H9 (cell line): ENCODE results near the gene GAS6. TPM values are rescaled to one million over a fixed set of nuclear protein-coding genes. Genes with fewer than 3 reads are reported as not detected.

Experiments used
- DNase-seq: peaks from one replicate; pipeline ENCODE4 v3.0.0-alpha.2; 2017
- H2AFZ ChIP-seq: one replicate; pipeline ENCODE4 v1.6.1; 2013; ENCODE audit warnings: mild to moderate bottlenecking, low read length, control low read depth, moderate library complexity
- H2AK5ac ChIP-seq: 2 replicates; pipeline ENCODE4 v1.6.1; 2013; ENCODE audit warnings: low read length, control low read depth, mixed read lengths; ENCODE audit not compliant: insufficient read length
- H2BK120ac ChIP-seq: one replicate; pipeline ENCODE4 v1.6.1; 2013; ENCODE audit warnings: low read depth, mild to moderate bottlenecking, low read length, control low read depth, inconsistent platforms; ENCODE audit not compliant: poor library complexity, severe bottlenecking
- H2BK12ac ChIP-seq: 2 replicates; pipeline ENCODE4 v1.6.1; 2013; ENCODE audit warnings: low read length, control low read depth, mixed read lengths, low read depth; ENCODE audit not compliant: insufficient read length
- H2BK15ac ChIP-seq: 2 replicates; pipeline ENCODE4 v1.6.1; 2013; ENCODE audit warnings: low read depth, low read length, control low read depth
- H2BK20ac ChIP-seq: one replicate; pipeline ENCODE4 v1.6.1; 2013; ENCODE audit warnings: low read depth, mild to moderate bottlenecking, low read length, control low read depth, inconsistent platforms; ENCODE audit not compliant: poor library complexity, severe bottlenecking
- H2BK5ac ChIP-seq: 2 replicates; pipeline ENCODE4 v1.6.1; 2013; ENCODE audit warnings: low read length, control low read depth, mixed read lengths; ENCODE audit not compliant: insufficient read length
- H3K14ac ChIP-seq: 2 replicates; pipeline ENCODE4 v1.6.1; 2013; ENCODE audit warnings: low read length, control low read depth; ENCODE audit not compliant: insufficient read depth
- H3K18ac ChIP-seq: 2 replicates; pipeline ENCODE4 v1.6.1; 2013; ENCODE audit warnings: low read depth, mild to moderate bottlenecking, mixed read lengths, low read length, control low read depth; ENCODE audit not compliant: insufficient read length
- H3K23ac ChIP-seq: 2 replicates; pipeline ENCODE4 v1.6.1; 2013; ENCODE audit warnings: low read length, control low read depth, mixed read lengths, low read depth; ENCODE audit not compliant: insufficient read length
- H3K23me2 ChIP-seq: 2 replicates; pipeline ENCODE4 v1.6.1; 2013; ENCODE audit warnings: low read depth, mild to moderate bottlenecking, mixed read lengths, low read length, control low read depth; ENCODE audit not compliant: insufficient read length, poor library complexity, severe bottlenecking
- H3K27ac ChIP-seq: 2 replicates; pipeline ENCODE4 v1.5.1; 2013; ENCODE audit warnings: low read length, control low read depth, mixed read lengths, low read depth; ENCODE audit not compliant: insufficient read length
- H3K27me3 ChIP-seq: 2 replicates; pipeline ENCODE4 v1.6.1; 2013; ENCODE audit warnings: low read length, control low read depth, inconsistent platforms; ENCODE audit not compliant: insufficient read depth
- H3K4ac ChIP-seq: 2 replicates; pipeline ENCODE4 v1.6.1; 2013; ENCODE audit warnings: low read depth, mild to moderate bottlenecking, control low read depth, inconsistent platforms, low read length, moderate library complexity
- H3K4me1 ChIP-seq: 2 replicates; pipeline ENCODE4 v1.6.1; 2013; ENCODE audit warnings: low read length, control low read depth, inconsistent platforms; ENCODE audit not compliant: insufficient read depth
- H3K4me2 ChIP-seq: 2 replicates; pipeline ENCODE4 v1.6.1; 2013; ENCODE audit warnings: low read length, control low read depth, mixed read lengths; ENCODE audit not compliant: insufficient read length, insufficient read depth
- H3K56ac ChIP-seq: 2 replicates; pipeline ENCODE4 v1.6.1; 2013; ENCODE audit warnings: low read depth, mild to moderate bottlenecking, mixed read lengths, low read length, control low read depth; ENCODE audit not compliant: insufficient read length
- H3K79me1 ChIP-seq: 2 replicates; pipeline ENCODE4 v1.6.1; 2013; ENCODE audit warnings: low read depth, mild to moderate bottlenecking, moderate library complexity, low read length, control low read depth, inconsistent platforms; ENCODE audit not compliant: insufficient read depth, poor library complexity, severe bottlenecking
- H3K79me2 ChIP-seq: 2 replicates; pipeline ENCODE4 v1.6.1; 2013; ENCODE audit warnings: low read length, control low read depth, inconsistent platforms; ENCODE audit not compliant: insufficient read depth
- H3K9ac ChIP-seq: 2 replicates; pipeline ENCODE4 v1.6.1; 2013; ENCODE audit warnings: low read length, control low read depth, mixed read lengths; ENCODE audit not compliant: insufficient read length; ENCODE audit errors: extremely low read depth
- H3K9me3 ChIP-seq: one replicate; pipeline ENCODE4 v1.6.1; 2013; ENCODE audit warnings: low read depth, low read length, inconsistent platforms; ENCODE audit not compliant: control insufficient read depth
- H3T11ph ChIP-seq: one replicate; pipeline ENCODE4 v1.6.1; 2013; ENCODE audit warnings: mild to moderate bottlenecking, low read length, control low read depth, inconsistent platforms
- H4K20me1 ChIP-seq: one replicate; pipeline ENCODE4 v1.6.1; 2013; ENCODE audit not compliant: control insufficient read depth, insufficient read length, insufficient read depth
- H4K5ac ChIP-seq: 2 replicates; pipeline ENCODE4 v1.6.1; 2013; ENCODE audit warnings: low read depth, mild to moderate bottlenecking, mixed read lengths, low read length, control low read depth; ENCODE audit not compliant: insufficient read length
- H4K8ac ChIP-seq: replicated peaks from 2 replicates; pipeline ENCODE4 v1.6.1; 2013; ENCODE audit warnings: low read length, control low read depth, mixed read lengths, low read depth; ENCODE audit not compliant: insufficient read length
- H4K91ac ChIP-seq: 2 replicates; pipeline ENCODE4 v1.6.1; 2013; ENCODE audit warnings: low read depth, mild to moderate bottlenecking, moderate library complexity, mixed read lengths, low read length, control low read depth; ENCODE audit not compliant: insufficient read length
- H3K27ac Mint-ChIP-seq, 3 experiments: 2 replicates in 2 of 3; 3 replicates in 1 of 3; pipeline ENCODE4 v1.8.0; 2020 to 2021; ENCODE audit warnings: mixed read lengths in 3 of 3, mild to moderate bottlenecking in 1 of 3, moderate library complexity in 1 of 3
- H3K27me3 Mint-ChIP-seq: 2 replicates; pipeline ENCODE4 v1.8.0; 2021; ENCODE audit warnings: low read depth, mild to moderate bottlenecking, moderate library complexity, mixed read lengths
- H3K36me3 Mint-ChIP-seq, 3 experiments: 2 replicates in 2 of 3; 3 replicates in 1 of 3; pipeline ENCODE4 v1.8.0; 2020 to 2021; ENCODE audit warnings: low read depth in 3 of 3, mixed read lengths in 3 of 3; ENCODE audit not compliant: insufficient read depth in 1 of 3
- H3K4me1 Mint-ChIP-seq, 2 experiments: 2 replicates each; pipeline ENCODE4 v1.8.0; 2020; ENCODE audit warnings: mixed read lengths in 2 of 2
- H3K4me3 Mint-ChIP-seq, 2 experiments: 2 replicates in 1 of 2; 3 replicates in 1 of 2; pipeline ENCODE4 v1.8.0; 2020 to 2021; ENCODE audit warnings: mild to moderate bottlenecking in 2 of 2, mixed read lengths in 2 of 2, moderate library complexity in 1 of 2
- H3K9me3 Mint-ChIP-seq, 2 experiments: 2 replicates in 1 of 2; 3 replicates in 1 of 2; pipeline ENCODE4 v1.8.0; 2020; ENCODE audit warnings: mild to moderate bottlenecking in 2 of 2, mixed read lengths in 2 of 2, moderate library complexity in 1 of 2
- CTCF ChIP-seq: fragments of 200-600 bp; sonication (generic); conservative IDR thresholded peaks from 3 replicates; pipeline ENCODE4 v1.8.0; 2021; ENCODE audit warnings: antibody characterized with exemption, mild to moderate bottlenecking
- WGBS: extraction: QIAGEN DNeasy Blood & Tissue Kit; methylation state at CpG from one replicate; pipeline ENCODE4 v1.1.7; 2013; ENCODE audit warnings: missing lambda C conversion rate, low lambda C conversion rate, mixed read lengths; ENCODE audit not compliant: insufficient read length; ENCODE audit errors: extremely low coverage; 5-methylcytosine and 5-hydroxymethylcytosine counted together
- total RNA-seq: library from RNA; stranded (reverse); gene quantifications from 2 replicates; pipeline ENCODE4 v1.2.1, GENCODE V29; 2021

Gene GAS6
- total RNA-seq, 1 experiment from 2014 or later = 20.5 TPM

- Histone ChIP-seq H3K4ac (no peak overlapping the region), H3K23me2 (no peaks in the 10 kb centered on the region), H3K4me1 (no peaks in the 10 kb centered on the region; the same call in 1 of the 2 replicates), H4K8ac (no peak overlapping the region), H3K9me3 (no peaks in the 10 kb centered on the region), H2AK5ac (no peak overlapping the region), H3K79me1 (no peaks in the 10 kb centered on the region), H3K18ac (no peak overlapping the region), H3K27me3 (no peaks in the 10 kb centered on the region), H3K79me2 (no peaks in the 10 kb centered on the region), H3K56ac (no peak overlapping the region), H4K91ac (no peak overlapping the region), H3T11ph (no peak overlapping the region), H3K27ac (no peak overlapping the region), H2BK15ac (no peak overlapping the region), H3K9ac (no peak overlapping the region), H4K20me1 (no peaks in the 10 kb centered on the region), H2BK20ac (no peak overlapping the region), H2BK5ac (no peak overlapping the region), H2AFZ (no peak overlapping the region), H3K23ac (no peak overlapping the region), H3K14ac (no peak overlapping the region), H4K5ac (no peak overlapping the region), H2BK12ac (no peak overlapping the region), H3K4me2 (no peak overlapping the region), H2BK120ac (no peak overlapping the region)
- no CpG with 5 or more reads among the region's 20 CpGs for WGBS
- Mint-ChIP-seq H3K4me3 (no peak overlapping the region), H3K4me1 (peaks cover 11 to 16% of the 10 kb centered on the region in 2 experiments), H3K27ac (no peak overlapping the region), H3K36me3 (peaks cover 0 to 3% (median 0%) of the 10 kb centered on the region in 3 experiments; a peak in 2 of 7 replicates), H3K9me3 (peaks cover 0 to 4% of the 10 kb centered on the region in 2 experiments; a peak in 1 of 5 replicates), H3K27me3 (peaks cover 3% of the 10 kb centered on the region; the same call in 1 of the 2 replicates)
- TF ChIP-seq CTCF = no peak
- no peak for DNase-seq
Measured at GRCh38 chr13:113902986-113903775, 39.3 kb upstream of the GAS6 start.
